K562 (cell line): ENCODE results near the gene WNK1. TPM values are rescaled to one million over a fixed set of nuclear protein-coding genes. Genes with fewer than 3 reads are reported as not detected.

Experiments
- ATAC-seq: fragments of 200-7000 bp; cut with Tn5 transposase; 3 replicates; pipeline ENCODE4 v1.9.1; 2020; ENCODE audit warnings: moderate library complexity
- BruUV-seq: library from RNA; stranded (reverse); fragments of 400-500 nt; replicated peaks from 2 replicates; lab custom pipeline; 2021; lab: Mats Ljungman, UMichigan
- CTCF ChIA-PET: fragments of 300-600 bp; formaldehyde crosslinking; extraction: SDS; loops from one replicate; lab custom pipeline; 2021; ENCODE audit warnings: low intra/inter-chr PET ratio; lab: Yijun Ruan, JAX
- POLR2A ChIA-PET: fragments of 300-600, 350-650 bp; sonication (Branson Sonifier 250); formaldehyde crosslinking; extraction: SDS; loops from one replicate; lab custom pipeline; 2021; ENCODE audit warnings: antibody characterized with exemption, inconsistent platforms; lab: Yijun Ruan, JAX
- DNase-seq, 4 experiments: peaks; one replicate each; pipeline versions ENCODE4 v3.0.0 to v3.0.0-alpha.2; 2011 to 2018; ENCODE audit warnings: low spot score in 3 of 4, mixed read lengths in 3 of 4; ENCODE audit errors: extremely low read depth in 1 of 4
- FAIRE-seq: peaks from 2 replicates; lab custom pipeline; 2011; peaks lifted over from hg19 to GRCh38; lab: Jason Lieb, UNC
- H2AFZ ChIP-seq: 2 replicates; pipeline ENCODE4 v1.6.0; 2011; ENCODE audit warnings: low read depth, low read length, control low read depth, inconsistent platforms
- H3K27ac ChIP-seq: fragments of 200-600 bp; 3 replicates; pipeline ENCODE4 v1.8.0; 2011; ENCODE audit warnings: low read depth, mild to moderate bottlenecking, control low read depth, inconsistent platforms, low read length, moderate library complexity, mixed read lengths; ENCODE audit errors: extremely low read depth
- H3K27me3 ChIP-seq, 2 experiments: fragments of 300-600 bp in 1 of 2; 2 replicates in 1 of 2; 3 replicates in 1 of 2; pipeline versions ENCODE4 v1.6.0 to v1.8.0; 2011; ENCODE audit warnings: inconsistent platforms in 2 of 2, low read length in 2 of 2, mild to moderate bottlenecking in 1 of 2, mixed read lengths in 1 of 2, moderate library complexity in 1 of 2; ENCODE audit not compliant: control insufficient read depth in 2 of 2, insufficient read depth in 2 of 2
- H3K36me3 ChIP-seq: fragments of 300-600 bp; 3 replicates; pipeline ENCODE4 v1.8.0; 2011; ENCODE audit warnings: mild to moderate bottlenecking, low read length, inconsistent platforms; ENCODE audit not compliant: control insufficient read depth, insufficient read depth
- H3K4me1 ChIP-seq, 2 experiments: fragments of 200-600 bp in 1 of 2; replicated peaks in 1 of 2; 2 replicates in 1 of 2; 3 replicates in 1 of 2; pipeline versions ENCODE4 v1.5.1 to v1.8.0; 2011; ENCODE audit warnings: inconsistent platforms in 2 of 2, low read length in 2 of 2, mild to moderate bottlenecking in 1 of 2, mixed read lengths in 1 of 2, moderate library complexity in 1 of 2; ENCODE audit not compliant: control insufficient read depth in 2 of 2, insufficient read depth in 2 of 2
- H3K4me2 ChIP-seq: 2 replicates; pipeline ENCODE4 v1.6.1; 2011; ENCODE audit warnings: low read length, control low read depth, inconsistent platforms, mixed read lengths; ENCODE audit not compliant: insufficient read depth
- H3K4me3 ChIP-seq: fragments of 200-600 bp; sonication (generic), shearing (Covaris generic); 2 replicates; pipeline ENCODE4 v1.5.1; 2016; ENCODE audit warnings: control low read depth, inconsistent platforms
- H3K79me2 ChIP-seq: fragments of 200-600 bp; 3 replicates; pipeline ENCODE4 v1.8.0; 2011; ENCODE audit warnings: low read length, inconsistent platforms; ENCODE audit not compliant: control insufficient read depth, insufficient read depth
- H3K9ac ChIP-seq, 2 experiments: 2 replicates each; pipeline versions ENCODE4 v1.6.0 to v1.6.1; 2011; ENCODE audit warnings: low read depth in 2 of 2, low read length in 2 of 2, control low read depth in 1 of 2, inconsistent platforms in 1 of 2, mild to moderate bottlenecking in 1 of 2, mixed read lengths in 1 of 2; ENCODE audit not compliant: insufficient read depth in 1 of 2
- H3K9me1 ChIP-seq: one replicate; pipeline ENCODE4 v1.6.0; 2011; ENCODE audit warnings: inconsistent platforms, mild to moderate bottlenecking, low read length, moderate library complexity; ENCODE audit not compliant: control insufficient read depth, insufficient read depth
- H3K9me3 ChIP-seq: replicated peaks from 2 replicates; pipeline ENCODE4 v1.5.1; 2011; ENCODE audit warnings: low read depth, low read length, inconsistent platforms; ENCODE audit not compliant: control insufficient read depth, insufficient read depth
- H4K20me1 ChIP-seq: replicated peaks from 2 replicates; pipeline ENCODE4 v1.6.1; 2011; ENCODE audit warnings: low read length, inconsistent platforms, mixed read lengths; ENCODE audit not compliant: control insufficient read depth, insufficient read depth
- GMEB1 ChIP-seq: fragments of 250-450 bp; sonication (Bioruptor Pico); IDR thresholded peaks from 2 replicates; pipeline ENCODE4 v1.4.0; 2020; ENCODE audit warnings: mild to moderate bottlenecking
- SREBF2 ChIP-seq: sonication (generic); formaldehyde crosslinking; IDR thresholded peaks from 2 replicates; pipeline ENCODE4 v1.4.0; 2020; ENCODE audit warnings: mild to moderate bottlenecking, missing genetic modification reagents
- TAF9B ChIP-seq: fragments of 450-650 bp; IDR thresholded peaks from 2 replicates; pipeline ENCODE4 v1.6.1; 2018; ENCODE audit warnings: mild to moderate bottlenecking; ENCODE audit not compliant: partially characterized antibody
- TFAP4 ChIP-seq: sonication (generic); formaldehyde crosslinking; IDR thresholded peaks from 2 replicates; pipeline ENCODE4 v1.8.0; 2022; ENCODE audit warnings: missing genetic modification reagents, mild to moderate bottlenecking, moderate library complexity, borderline replicate concordance
- ZBTB49 ChIP-seq: sonication (generic); formaldehyde crosslinking; IDR thresholded peaks from 2 replicates; pipeline ENCODE4 v1.8.0; 2022; ENCODE audit warnings: missing genetic modification reagents, mild to moderate bottlenecking, borderline replicate concordance
- ZBTB5 ChIP-seq: fragments of 450-650 bp; IDR thresholded peaks from 2 replicates; pipeline ENCODE4 v1.6.1; 2017; ENCODE audit warnings: antibody characterized with exemption
- ZNF316 ChIP-seq: fragments of 450-650 bp; IDR thresholded peaks from 2 replicates; pipeline ENCODE4 v1.6.1; 2016
- WGBS: fragments of 100-300 bp; shearing (Covaris generic); methylation state at CpG from one replicate; pipeline ENCODE4 v1.1.6; 2016; ENCODE audit warnings: low coverage, mixed read lengths; ENCODE audit not compliant: insufficient coverage; ENCODE audit errors: missing lambda C conversion rate; 5-methylcytosine and 5-hydroxymethylcytosine counted together
- in situ Hi-C: fragments of 300-500 bp; cut with MboI; formaldehyde crosslinking; loops from 4 replicates; pipeline ENCODE4 v1.15.0; 2018; ENCODE audit warnings: inconsistent platforms, mixed read lengths
- intact Hi-C: fragments of 100-400 bp; cut with micrococcal nuclease; formaldehyde crosslinking; loops from 2 replicates; pipeline ENCODE4 v1.14.2; 2022
- polyA plus RNA-seq, 8 experiments: library from polyadenylated mRNA; depleted of rRNA in 4 of 8; stranded (reverse) in 5 of 8; unstranded in 3 of 8; fragments of >200 nt; fragmentation: Nextera tagmentation in 2 of 8; fragmentation: Illumina TruSeq in 1 of 8; extraction: Ambion mirVana in 2 of 8; extraction: Trizol in 1 of 8; gene quantifications; 2 replicates each; pipeline versions ENCODE4 v1.2.1 to v1.2.3, GENCODE V29; 2011 to 2014; ENCODE audit warnings: inconsistent platforms in 1 of 8, missing spikeins in 1 of 8
- total RNA-seq, 7 experiments: library from RNA; depleted of rRNA in 6 of 7; stranded (reverse); fragments of >200 nt in 6 of 7; fragmentation: Illumina TruSeq in 2 of 7; extraction: Trizol in 2 of 7; gene quantifications; 2 replicates each; pipeline versions ENCODE4 v1.2.1 to v1.2.3, GENCODE V29; 2011 to 2021; ENCODE audit warnings: low replicate concordance in 1 of 7

The WNK1 gene
- total and polyA plus RNA-seq, 9 of the 15 experiments (the other 6 are each of a cell fraction or from before 2014, with no cell fraction given), result 4.3 to 73.9 (median 31.0) TPM

GRCh38 chr12:726281-727140, 25.9 kb upstream of the WNK1 start:
- Histone ChIP-seq H2AFZ (peak overlapping the region; percentile 22; the same call in 1 of the 2 replicates), H3K9me3 (peaks cover 2% of the 10 kb centered on the region; the same call in 1 of the 2 replicates), H3K4me3 (no peak overlapping the region), H3K4me2 (no peak overlapping the region), H3K27ac (no peak overlapping the region), H3K27me3 (no peaks in the 10 kb centered on the region), H3K9me1 (no peaks in the 10 kb centered on the region), H3K79me2 (no peaks in the 10 kb centered on the region), H3K9ac (no peak overlapping the region), H3K4me1 (peaks cover 2 to 4% of the 10 kb centered on the region in 2 experiments; a peak in 2 of 5 replicates), H4K20me1 (no peaks in the 10 kb centered on the region), H3K36me3 (no peaks in the 10 kb centered on the region)
- ATAC-seq (no peak), FAIRE-seq (no peak), DNase-seq (no peak)
- 29% methylated on average over 5 of the region's 5 CpGs for WGBS
- TF ChIP-seq ZNF316 (no peak), TAF9B (no peak), ZBTB5 (no peak), ZBTB49 (CRISPR knock-in tag) (no peak), GMEB1 (CRISPR knock-in tag) (no peak), SREBF2 (CRISPR knock-in tag) (no peak), TFAP4 (CRISPR knock-in tag) (no peak)
- POLR2A ChIA-PET, result no interaction called here
- intact Hi-C loops, result no loop called here
- CTCF ChIA-PET, result no interaction called here
- in situ Hi-C loops, result no loop called here
- BruUV-seq, result no TSS peak
